A549 (cell line): ENCODE measurements around the gene DEAF1. TPM values are rescaled to one million over a fixed set of nuclear protein-coding genes. Genes with fewer than 3 reads are reported as not detected.

Experiments used
- ATAC-seq, 2 experiments: fragments of 200-7000 bp in 1 of 2; fragments of >200 bp in 1 of 2; cut with Nextera tagmentation in 1 of 2; cut with Tn5 transposase in 1 of 2; 3 replicates each; pipeline versions ENCODE4 v1.8.0 to v1.9.1; 2018 to 2020; ENCODE audit warnings: mild to moderate bottlenecking in 1 of 2, moderate library complexity in 1 of 2
- CTCF ChIA-PET: fragments of 300-600 bp; sonication (Branson Sonifier 250); formaldehyde crosslinking; extraction: SDS; loops from one replicate; lab custom pipeline; 2021; ENCODE audit warnings: antibody characterized with exemption, inconsistent platforms; lab: Yijun Ruan, JAX
- POLR2A ChIA-PET: fragments of 350-600 bp; formaldehyde crosslinking; extraction: SDS; loops from one replicate; lab custom pipeline; 2021; ENCODE audit warnings: antibody characterized with exemption, inconsistent platforms; lab: Yijun Ruan, JAX
- DNase-seq, 2 experiments: peaks; one replicate each; pipeline versions ENCODE4 v3.0.0 to v3.0.0-alpha.2; 2011 to 2016; ENCODE audit warnings: low read depth in 1 of 2, low spot score in 1 of 2
- FAIRE-seq: peaks from 2 replicates; lab custom pipeline; 2011; peaks lifted over from hg19 to GRCh38; lab: Jason Lieb, UNC
- H3K27ac ChIP-seq, 2 experiments: fragments of >200 bp; sonication (Bioruptor Twin); formaldehyde crosslinking; 3 replicates each; pipeline ENCODE4 v1.5.1; 2016 to 2017
- H3K4me1 ChIP-seq: fragments of >200 bp; sonication (Bioruptor Twin); formaldehyde crosslinking; 3 replicates; pipeline ENCODE4 v1.6.1; 2016
- H3K4me2 ChIP-seq: fragments of >200 bp; sonication (Bioruptor Twin); formaldehyde crosslinking; 3 replicates; pipeline ENCODE4 v1.6.1; 2016
- H3K4me3 ChIP-seq: fragments of >200 bp; sonication (Bioruptor Twin); formaldehyde crosslinking; 3 replicates; pipeline ENCODE4 v1.5.1; 2016
- H3K9me3 ChIP-seq: fragments of >200 bp; sonication (Bioruptor Twin); formaldehyde crosslinking; 3 replicates; pipeline ENCODE4 v1.6.1; 2016
- CBX8 ChIP-seq: fragments of 200-600 bp; sonication (generic); IDR thresholded peaks from 2 replicates; pipeline ENCODE4 v1.6.1; 2016
- CEBPB ChIP-seq, 2 experiments: fragments of >200 bp in 1 of 2; sonication (Bioruptor Twin) in 1 of 2; formaldehyde crosslinking in 1 of 2; IDR thresholded peaks; 2 replicates each; pipeline ENCODE4 v1.6.1; 2012 to 2016
- CHD2 ChIP-seq: fragments of 150-350 bp; IDR thresholded peaks from 2 replicates; pipeline ENCODE4 v1.6.1; 2014; ENCODE audit warnings: low read length; ENCODE audit not compliant: partially characterized antibody
- EHMT2 ChIP-seq: fragments of 200-600 bp; sonication (generic); IDR thresholded peaks from 2 replicates; pipeline ENCODE4 v1.6.1; 2016; ENCODE audit warnings: antibody characterized with exemption, low read depth, mild to moderate bottlenecking, moderate library complexity
- FOSB ChIP-seq: fragments of 250-450 bp; sonication (Bioruptor Pico); IDR thresholded peaks from 2 replicates; pipeline ENCODE4 v1.5.0; 2020; ENCODE audit warnings: mild to moderate bottlenecking, moderate library complexity
- HDAC2 ChIP-seq: fragments of 200-600 bp; sonication (generic); IDR thresholded peaks from 2 replicates; pipeline ENCODE4 v1.6.1; 2016
- KDM1A ChIP-seq: fragments of 200-600 bp; sonication (generic); IDR thresholded peaks from 2 replicates; pipeline ENCODE4 v1.6.1; 2016; ENCODE audit warnings: low read depth, mild to moderate bottlenecking
- MAZ ChIP-seq: fragments of 150-350 bp; IDR thresholded peaks from 2 replicates; pipeline ENCODE4 v1.6.1; 2014; ENCODE audit warnings: antibody characterized with exemption, low read depth, low read length, borderline replicate concordance
- NFE2L2 ChIP-seq: fragments of 150-350 bp; conservative IDR thresholded peaks from 2 replicates; pipeline ENCODE4 v1.6.1; 2014; ENCODE audit warnings: low read length
- NPAS2 ChIP-seq: fragments of 250-450 bp; sonication (Bioruptor Pico); IDR thresholded peaks from 2 replicates; pipeline ENCODE4 v1.8.0; 2022; ENCODE audit warnings: mild to moderate bottlenecking, moderate library complexity, borderline replicate concordance
- RARB ChIP-seq: fragments of 250-450 bp; sonication (Bioruptor Pico); IDR thresholded peaks from 2 replicates; pipeline ENCODE4 v1.8.0; 2021; ENCODE audit warnings: mild to moderate bottlenecking, moderate library complexity
- RCOR1 ChIP-seq: fragments of 150-350 bp; IDR thresholded peaks from 2 replicates; pipeline ENCODE4 v1.6.1; 2014; ENCODE audit warnings: antibody characterized with exemption, low read length, low read depth
- RNF2 ChIP-seq: fragments of 200-600 bp; sonication (generic); IDR thresholded peaks from 2 replicates; pipeline ENCODE4 v1.6.1; 2016; ENCODE audit warnings: low read depth, mild to moderate bottlenecking, antibody characterized with exemption, moderate library complexity, borderline replicate concordance
- SMC3 ChIP-seq: fragments of >200 bp; sonication (Bioruptor Twin); formaldehyde crosslinking; IDR thresholded peaks from 3 replicates; pipeline ENCODE4 v1.6.1; 2018; ENCODE audit warnings: inconsistent platforms
- SREBF2 ChIP-seq: fragments of 450-650 bp; IDR thresholded peaks from 2 replicates; pipeline ENCODE4 v1.6.1; 2014; ENCODE audit warnings: mild to moderate bottlenecking, moderate library complexity
- ZC3H11A ChIP-seq: fragments of 450-650 bp; IDR thresholded peaks from 2 replicates; pipeline ENCODE4 v1.6.1; 2014; ENCODE audit warnings: antibody characterized with exemption, mild to moderate bottlenecking
- ZNF302 ChIP-seq: fragments of 250-450 bp; sonication (Bioruptor Pico); IDR thresholded peaks from 2 replicates; pipeline ENCODE4 v1.9.0; 2021; ENCODE audit warnings: inconsistent platforms, mild to moderate bottlenecking, moderate library complexity
- WGBS: methylation state at CpG from one replicate; pipeline ENCODE4 v1.1.6; 2017; ENCODE audit errors: missing lambda C conversion rate; 5-methylcytosine and 5-hydroxymethylcytosine counted together
- polyA plus RNA-seq, 4 experiments: library from polyadenylated mRNA; depleted of rRNA in 3 of 4; stranded (reverse); fragments of >200 nt; fragmentation: RNase III in 1 of 4; extraction: RNeasy Plus Mini Kit Qiagen cat#74134 plus additional on column Dnase treatment in 1 of 4; gene quantifications; 2 replicates in 3 of 4; 3 replicates in 1 of 4; pipeline ENCODE4 v1.2.3, GENCODE V29; 2011 to 2017
- TF ChIP-seq, protein P1 (sequence below): fragments of 200-600 bp; sonication (generic); IDR thresholded peaks from 2 replicates; pipeline ENCODE4 v1.6.1; 2016; ENCODE audit warnings: antibody characterized with exemption, mild to moderate bottlenecking, moderate library complexity
- TF ChIP-seq, protein P2 (sequence below): IDR thresholded peaks from 2 replicates; pipeline ENCODE4 v1.6.1; 2012
- TF ChIP-seq, protein P3 (sequence below): fragments of 450-650 bp; IDR thresholded peaks from 2 replicates; pipeline ENCODE4 v1.6.1; 2014; ENCODE audit warnings: antibody characterized with exemption
- TF ChIP-seq, protein P4 (sequence below): fragments of 250-450 bp; sonication (Bioruptor Pico); IDR thresholded peaks from 2 replicates; pipeline ENCODE4 v1.5.0; 2020; ENCODE audit warnings: low read depth, mild to moderate bottlenecking, moderate library complexity
- TF ChIP-seq, protein P5 (sequence below): fragments of 150-350 bp; IDR thresholded peaks from 2 replicates; pipeline ENCODE4 v1.6.1; 2014; ENCODE audit warnings: low read depth, mild to moderate bottlenecking, low read length

The DEAF1 gene
- polyA plus RNA-seq, 2 of the 4 experiments (the other 2 are of a cell fraction): 16.0 to 24.0 TPM

DNA sequence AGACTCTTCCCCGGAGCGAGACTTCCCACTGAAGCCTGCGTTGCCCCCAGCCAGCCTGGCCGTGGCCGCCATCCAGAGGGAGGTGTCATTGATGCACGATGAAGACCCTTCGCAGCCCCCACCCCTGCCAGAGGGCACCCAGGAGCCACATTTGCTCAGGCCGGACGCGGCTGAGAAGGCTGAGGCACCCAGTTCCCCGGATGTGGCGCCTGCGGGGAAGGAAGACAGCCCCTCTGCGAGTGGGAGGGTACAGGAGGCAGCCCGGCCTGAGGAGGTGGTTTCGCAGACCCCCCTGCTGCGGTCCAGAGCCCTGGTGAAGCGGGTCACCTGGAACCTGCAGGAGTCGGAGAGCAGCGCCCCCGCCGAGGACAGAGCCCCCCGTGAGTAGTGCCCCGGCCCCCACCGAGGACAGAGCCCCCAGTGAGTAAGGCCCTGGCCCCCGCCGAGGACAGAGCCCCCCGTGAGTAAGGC lies 85.6 kb downstream of the DEAF1 start:
- no peak for FAIRE-seq
- Histone ChIP-seq H3K4me3 (no peak overlapping the region), H3K27ac (no peak overlapping the region), H3K4me1 (peaks cover 13% of the 10 kb centered on the region), H3K4me2 (no peak overlapping the region), H3K9me3 (no peaks in the 10 kb centered on the region)
- 78% methylated on average over 6 of the region's 28 CpGs for WGBS
- no peak for ATAC-seq
- ChIA-PET POLR2A (no interaction called here), CTCF (interaction anchor here (1.2 kb wide), 1 partner anchor 54 kb away, joined by 4 read pairs; no protein-coding TSS in a partner anchor)
- no peak for DNase-seq
- TF ChIP-seq CHD2 (no peak), MAZ (no peak), FOSB (CRISPR knock-in tag) (no peak), RARB (CRISPR knock-in tag) (no peak), ZC3H11A (no peak), RNF2 (no peak), NFE2L2 (no peak)
- TF ChIP-seq, protein P1, sequence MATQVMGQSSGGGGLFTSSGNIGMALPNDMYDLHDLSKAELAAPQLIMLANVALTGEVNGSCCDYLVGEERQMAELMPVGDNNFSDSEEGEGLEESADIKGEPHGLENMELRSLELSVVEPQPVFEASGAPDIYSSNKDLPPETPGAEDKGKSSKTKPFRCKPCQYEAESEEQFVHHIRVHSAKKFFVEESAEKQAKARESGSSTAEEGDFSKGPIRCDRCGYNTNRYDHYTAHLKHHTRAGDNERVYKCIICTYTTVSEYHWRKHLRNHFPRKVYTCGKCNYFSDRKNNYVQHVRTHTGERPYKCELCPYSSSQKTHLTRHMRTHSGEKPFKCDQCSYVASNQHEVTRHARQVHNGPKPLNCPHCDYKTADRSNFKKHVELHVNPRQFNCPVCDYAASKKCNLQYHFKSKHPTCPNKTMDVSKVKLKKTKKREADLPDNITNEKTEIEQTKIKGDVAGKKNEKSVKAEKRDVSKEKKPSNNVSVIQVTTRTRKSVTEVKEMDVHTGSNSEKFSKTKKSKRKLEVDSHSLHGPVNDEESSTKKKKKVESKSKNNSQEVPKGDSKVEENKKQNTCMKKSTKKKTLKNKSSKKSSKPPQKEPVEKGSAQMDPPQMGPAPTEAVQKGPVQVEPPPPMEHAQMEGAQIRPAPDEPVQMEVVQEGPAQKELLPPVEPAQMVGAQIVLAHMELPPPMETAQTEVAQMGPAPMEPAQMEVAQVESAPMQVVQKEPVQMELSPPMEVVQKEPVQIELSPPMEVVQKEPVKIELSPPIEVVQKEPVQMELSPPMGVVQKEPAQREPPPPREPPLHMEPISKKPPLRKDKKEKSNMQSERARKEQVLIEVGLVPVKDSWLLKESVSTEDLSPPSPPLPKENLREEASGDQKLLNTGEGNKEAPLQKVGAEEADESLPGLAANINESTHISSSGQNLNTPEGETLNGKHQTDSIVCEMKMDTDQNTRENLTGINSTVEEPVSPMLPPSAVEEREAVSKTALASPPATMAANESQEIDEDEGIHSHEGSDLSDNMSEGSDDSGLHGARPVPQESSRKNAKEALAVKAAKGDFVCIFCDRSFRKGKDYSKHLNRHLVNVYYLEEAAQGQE: no peak
- TF ChIP-seq, protein P2, sequence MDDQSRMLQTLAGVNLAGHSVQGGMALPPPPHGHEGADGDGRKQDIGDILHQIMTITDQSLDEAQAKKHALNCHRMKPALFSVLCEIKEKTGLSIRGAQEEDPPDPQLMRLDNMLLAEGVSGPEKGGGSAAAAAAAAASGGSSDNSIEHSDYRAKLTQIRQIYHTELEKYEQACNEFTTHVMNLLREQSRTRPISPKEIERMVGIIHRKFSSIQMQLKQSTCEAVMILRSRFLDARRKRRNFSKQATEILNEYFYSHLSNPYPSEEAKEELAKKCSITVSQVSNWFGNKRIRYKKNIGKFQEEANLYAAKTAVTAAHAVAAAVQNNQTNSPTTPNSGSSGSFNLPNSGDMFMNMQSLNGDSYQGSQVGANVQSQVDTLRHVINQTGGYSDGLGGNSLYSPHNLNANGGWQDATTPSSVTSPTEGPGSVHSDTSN: no peak

DNA sequence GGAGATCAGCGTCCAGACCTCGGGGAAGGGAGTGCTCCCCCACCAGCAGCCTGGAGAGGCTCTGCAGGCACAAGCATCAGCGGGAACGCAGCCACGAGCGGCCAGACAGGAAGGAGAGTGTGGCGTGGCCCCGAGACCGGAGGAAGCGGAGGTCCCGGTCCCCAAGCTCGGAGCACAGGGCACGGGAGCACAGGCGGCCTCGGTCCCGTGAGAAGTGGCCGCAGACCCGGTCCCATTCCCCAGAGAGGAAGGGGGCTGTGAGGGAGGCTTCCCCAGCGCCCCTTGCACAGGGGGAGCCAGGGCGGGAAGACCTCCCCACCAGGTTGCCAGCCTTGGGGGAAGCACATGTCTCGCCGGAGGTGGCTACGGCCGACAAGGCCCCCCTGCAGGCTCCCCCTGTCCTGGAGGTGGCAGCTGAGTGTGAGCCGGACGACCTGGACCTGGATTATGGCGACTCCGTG lies 86.2 kb downstream of the DEAF1 start:
- POLR2A ChIA-PET: no interaction called here
- H3K9me3 ChIP-seq: no peaks in the 10 kb centered on the region
- H3K27ac ChIP-seq: no peak overlapping the region
- peaks cover 13% of the 10 kb centered on the region for H3K4me1 ChIP-seq
- ATAC-seq (no peak), FAIRE-seq (no peak), DNase-seq (no peak)
- H3K4me2 ChIP-seq: no peak overlapping the region
- no peak overlapping the region for H3K4me3 ChIP-seq
- 89% methylated on average over 27 of the region's 28 CpGs for WGBS
- CTCF ChIA-PET: no interaction called here
- TF ChIP-seq KDM1A (no peak), NPAS2 (CRISPR knock-in tag) (no peak), CEBPB (IDR thresholded peaks at IDR 0.05) (no peak), CBX8 (no peak), SMC3 (no peak), HDAC2 (no peak), RCOR1 (no peak)
- TF ChIP-seq, protein P3, sequence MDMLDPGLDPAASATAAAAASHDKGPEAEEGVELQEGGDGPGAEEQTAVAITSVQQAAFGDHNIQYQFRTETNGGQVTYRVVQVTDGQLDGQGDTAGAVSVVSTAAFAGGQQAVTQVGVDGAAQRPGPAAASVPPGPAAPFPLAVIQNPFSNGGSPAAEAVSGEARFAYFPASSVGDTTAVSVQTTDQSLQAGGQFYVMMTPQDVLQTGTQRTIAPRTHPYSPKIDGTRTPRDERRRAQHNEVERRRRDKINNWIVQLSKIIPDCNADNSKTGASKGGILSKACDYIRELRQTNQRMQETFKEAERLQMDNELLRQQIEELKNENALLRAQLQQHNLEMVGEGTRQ: no peak

DNA sequence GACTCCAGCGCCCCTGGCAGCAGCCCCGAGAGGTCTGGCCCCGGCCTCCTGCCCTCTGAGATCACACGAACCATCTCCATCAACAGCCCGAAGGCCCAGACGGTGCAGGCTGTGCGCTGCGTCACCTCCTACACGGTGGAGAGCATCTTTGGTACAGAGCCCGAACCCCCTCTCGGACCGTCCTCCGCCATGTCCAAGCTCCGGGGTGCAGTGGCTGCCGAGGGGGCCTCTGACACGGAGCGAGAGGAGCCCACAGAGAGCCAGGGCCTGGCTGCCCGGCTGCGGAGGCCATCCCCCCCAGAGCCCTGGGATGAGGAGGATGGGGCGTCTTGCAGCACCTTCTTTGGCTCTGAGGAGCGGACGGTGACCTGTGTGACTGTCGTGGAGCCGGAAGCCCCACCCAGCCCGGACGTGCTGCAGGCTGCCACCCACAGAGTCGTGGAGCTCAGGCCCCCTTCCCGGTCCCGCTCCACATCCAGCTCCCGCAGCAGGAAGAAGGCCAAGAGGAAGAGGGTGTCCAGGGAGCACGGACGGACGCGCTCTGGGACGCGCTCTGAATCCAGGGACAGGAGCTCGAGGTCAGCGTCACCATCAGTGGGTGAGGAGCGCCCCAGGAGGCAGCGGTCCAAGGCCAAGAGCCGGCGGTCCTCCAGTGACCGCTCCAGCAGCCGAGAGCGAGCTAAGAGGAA lies 86.9 kb downstream of the DEAF1 start:
- no peak overlapping the region for H3K27ac ChIP-seq
- WGBS: 95% methylated on average over 45 of the region's 45 CpGs
- no peak overlapping the region for H3K4me3 ChIP-seq
- no peak for ATAC-seq
- no peak for FAIRE-seq
- peaks cover 13% of the 10 kb centered on the region for H3K4me1 ChIP-seq
- CTCF ChIA-PET: interaction anchor here (1.4 to 1.7 kb wide), 2 partner anchors 53 to 89 kb away, joined by 3 to 5 read pairs; no protein-coding TSS in a partner anchor
- no peak for DNase-seq
- H3K9me3 ChIP-seq: no peaks in the 10 kb centered on the region
- no peak overlapping the region for H3K4me2 ChIP-seq
- POLR2A ChIA-PET: interaction anchor here (1.4 kb wide), 1 partner anchor 32 kb away, joined by 3 read pairs; the partner anchor contains the start of gene PHRF1
- TF ChIP-seq ZNF302: no peak
- no peak for TF ChIP-seq CEBPB (IDR thresholded peaks at IDR 0.05)
- TF ChIP-seq SREBF2: no peak
- TF ChIP-seq EHMT2: no peak
- TF ChIP-seq SMC3: no peak
- TF ChIP-seq, protein P4, sequence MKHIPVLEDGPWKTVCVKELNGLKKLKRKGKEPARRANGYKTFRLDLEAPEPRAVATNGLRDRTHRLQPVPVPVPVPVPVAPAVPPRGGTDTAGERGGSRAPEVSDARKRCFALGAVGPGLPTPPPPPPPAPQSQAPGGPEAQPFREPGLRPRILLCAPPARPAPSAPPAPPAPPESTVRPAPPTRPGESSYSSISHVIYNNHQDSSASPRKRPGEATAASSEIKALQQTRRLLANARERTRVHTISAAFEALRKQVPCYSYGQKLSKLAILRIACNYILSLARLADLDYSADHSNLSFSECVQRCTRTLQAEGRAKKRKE (CRISPR knock-in tag): no peak
- TF ChIP-seq, protein P5, sequence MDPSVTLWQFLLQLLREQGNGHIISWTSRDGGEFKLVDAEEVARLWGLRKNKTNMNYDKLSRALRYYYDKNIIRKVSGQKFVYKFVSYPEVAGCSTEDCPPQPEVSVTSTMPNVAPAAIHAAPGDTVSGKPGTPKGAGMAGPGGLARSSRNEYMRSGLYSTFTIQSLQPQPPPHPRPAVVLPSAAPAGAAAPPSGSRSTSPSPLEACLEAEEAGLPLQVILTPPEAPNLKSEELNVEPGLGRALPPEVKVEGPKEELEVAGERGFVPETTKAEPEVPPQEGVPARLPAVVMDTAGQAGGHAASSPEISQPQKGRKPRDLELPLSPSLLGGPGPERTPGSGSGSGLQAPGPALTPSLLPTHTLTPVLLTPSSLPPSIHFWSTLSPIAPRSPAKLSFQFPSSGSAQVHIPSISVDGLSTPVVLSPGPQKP: no peak
